Measurements from ENCODE around the gene TGFBI. TPM values are rescaled to one million over a fixed set of nuclear protein-coding genes. Genes with fewer than 3 reads are reported as not detected.

Gene TGFBI
- total RNA-seq, 2 experiments from 2014 or later = not detected

DNA sequence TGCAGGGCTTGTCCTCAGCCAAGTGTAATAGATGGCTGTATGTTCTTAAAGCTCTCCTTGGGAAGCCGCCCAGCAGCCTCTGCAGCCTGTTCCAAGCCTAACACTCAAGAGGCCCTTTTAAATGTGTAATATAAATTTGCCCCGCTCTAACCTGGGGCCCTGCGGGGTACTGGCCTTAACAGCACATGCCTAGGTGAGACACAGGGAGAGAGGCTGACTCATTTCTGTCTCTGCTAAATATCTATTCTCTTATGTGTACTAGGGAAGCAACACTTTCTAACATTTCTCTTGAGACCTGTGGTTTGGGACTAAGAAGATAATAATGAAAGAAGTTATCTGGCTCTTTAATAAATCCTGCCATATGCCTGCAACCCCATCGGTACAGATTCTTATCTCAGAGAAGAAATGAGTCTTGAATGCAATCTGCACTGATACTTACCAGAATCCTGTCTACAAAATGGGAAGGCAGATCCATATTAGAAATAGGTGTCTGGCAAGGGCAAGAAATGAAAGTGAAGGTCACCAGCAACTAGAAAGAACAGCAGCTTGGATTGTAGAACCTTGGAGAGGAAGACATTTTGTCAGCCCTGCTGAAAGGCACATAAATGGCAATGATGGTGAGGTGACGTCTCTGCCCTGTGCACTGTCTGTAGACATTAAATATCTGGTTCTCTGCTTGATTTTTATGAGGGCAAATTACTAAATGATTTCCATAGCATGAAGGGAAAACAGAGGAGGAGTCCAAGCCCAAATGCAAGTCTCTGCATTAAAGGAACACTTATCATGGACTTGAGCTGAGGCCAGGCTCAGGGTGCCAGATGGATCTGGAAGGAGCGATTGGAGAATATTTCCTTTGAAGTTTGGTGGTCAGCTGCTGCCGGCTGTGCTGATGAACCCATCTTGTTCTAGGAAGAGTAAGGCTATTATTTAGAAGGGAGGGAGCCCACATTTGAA, 14.5 kb upstream of the TGFBI start:
- Mint-ChIP-seq H3K9me3 (no peaks in the 10 kb centered on the region), H3K27ac (no peak overlapping the region), H3K27me3 (peaks cover 52% of the 10 kb centered on the region), H3K4me3 (no peak overlapping the region), H3K4me1 (no peaks in the 10 kb centered on the region), H3K36me3 (no peaks in the 10 kb centered on the region)
- DNase-seq = no peak

GRCh38 chr5:136015003-136015375, 13.8 kb upstream of the TGFBI start:
- Mint-ChIP-seq H3K27me3 (peaks cover 47% of the 10 kb centered on the region), H3K4me3 (no peak overlapping the region), H3K36me3 (no peaks in the 10 kb centered on the region), H3K4me1 (no peaks in the 10 kb centered on the region), H3K9me3 (no peaks in the 10 kb centered on the region), H3K27ac (no peak overlapping the region)
- no peak for DNase-seq

DNA sequence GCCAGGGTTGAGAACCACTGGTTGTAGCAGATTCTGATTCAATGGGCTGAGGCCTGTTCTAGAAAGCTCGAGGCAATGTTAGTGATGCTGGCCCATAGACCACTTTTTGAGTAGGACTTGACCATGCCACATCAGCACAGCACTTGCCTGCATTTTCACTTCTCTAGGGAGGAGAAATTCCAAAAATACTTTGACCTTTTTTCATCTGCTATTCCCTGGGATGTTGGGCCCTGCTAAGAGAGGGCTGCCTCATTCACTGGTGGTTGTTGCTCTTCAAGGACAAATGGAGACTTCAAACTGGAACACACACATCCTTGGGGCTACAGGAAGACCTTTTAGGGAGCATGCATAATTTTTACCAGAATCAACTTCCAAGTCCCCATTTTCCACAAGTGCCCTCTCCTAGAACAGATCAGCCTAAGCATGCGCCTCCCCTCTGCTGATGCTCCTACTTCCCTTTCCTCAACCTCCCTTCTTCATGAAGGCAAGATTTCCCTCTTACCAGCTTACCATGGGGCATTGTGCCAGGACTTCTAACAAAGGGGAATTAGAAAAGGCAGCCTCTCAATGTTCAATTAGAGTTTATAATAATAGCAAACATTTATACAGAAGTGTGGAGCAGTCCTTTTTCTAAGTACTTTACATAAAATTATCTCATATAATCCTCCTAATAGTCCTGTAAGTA, 12.7 kb upstream of the TGFBI start:
- no peak for DNase-seq

GRCh38 chr5:136016945-136017530, 11.8 kb upstream of the TGFBI start:
- Mint-ChIP-seq H3K4me3 (no peak overlapping the region), H3K27me3 (peaks cover 34% of the 10 kb centered on the region), H3K4me1 (no peaks in the 10 kb centered on the region), H3K9me3 (no peaks in the 10 kb centered on the region), H3K27ac (no peak overlapping the region), H3K36me3 (no peaks in the 10 kb centered on the region)
- no peak for DNase-seq

More for the DNA sequence above, 12.7 kb upstream of the TGFBI start:
- no peaks in the 10 kb centered on the region for H3K4me1 Mint-ChIP-seq
- no peak overlapping the region for H3K27ac Mint-ChIP-seq
- peaks cover 40% of the 10 kb centered on the region for H3K27me3 Mint-ChIP-seq
- no peak overlapping the region for H3K4me3 Mint-ChIP-seq
- H3K9me3 Mint-ChIP-seq = no peaks in the 10 kb centered on the region
- H3K36me3 Mint-ChIP-seq = no peaks in the 10 kb centered on the region

GRCh38 chr5:136018814-136019783, 9.7 kb upstream of the TGFBI start:
- no peak for DNase-seq
- no peak overlapping the region for H3K4me3 Mint-ChIP-seq
- H3K4me1 Mint-ChIP-seq = no peaks in the 10 kb centered on the region
- H3K9me3 Mint-ChIP-seq = no peaks in the 10 kb centered on the region
- no peaks in the 10 kb centered on the region for H3K36me3 Mint-ChIP-seq
- peaks cover 32% of the 10 kb centered on the region for H3K27me3 Mint-ChIP-seq
- H3K27ac Mint-ChIP-seq = no peak overlapping the region

- no peak overlapping the region for H3K4me3 Mint-ChIP-seq
- H3K36me3 Mint-ChIP-seq = no peaks in the 10 kb centered on the region
- no peaks in the 10 kb centered on the region for H3K9me3 Mint-ChIP-seq
- no peaks in the 10 kb centered on the region for H3K4me1 Mint-ChIP-seq
- peaks cover 25% of the 10 kb centered on the region for H3K27me3 Mint-ChIP-seq
- no peak for DNase-seq
- no peak overlapping the region for H3K27ac Mint-ChIP-seq
These were observed 8.8 kb upstream of the TGFBI start for GRCh38 chr5:136020001-136020382.

- DNase-seq = no peak
- no peaks in the 10 kb centered on the region for H3K4me1 Mint-ChIP-seq
- no peak overlapping the region for H3K27ac Mint-ChIP-seq
- H3K9me3 Mint-ChIP-seq = no peaks in the 10 kb centered on the region
- peaks cover 21% of the 10 kb centered on the region for H3K27me3 Mint-ChIP-seq
- H3K36me3 Mint-ChIP-seq = no peaks in the 10 kb centered on the region
- H3K4me3 Mint-ChIP-seq = no peak overlapping the region
These were observed 8.3 kb upstream of the TGFBI start for GRCh38 chr5:136020383-136021015.

GRCh38 chr5:136021016-136021405, 7.8 kb upstream of the TGFBI start:
- Mint-ChIP-seq H3K36me3 (no peaks in the 10 kb centered on the region), H3K9me3 (no peaks in the 10 kb centered on the region), H3K4me3 (no peak overlapping the region), H3K27ac (no peak overlapping the region), H3K27me3 (peaks cover 20% of the 10 kb centered on the region), H3K4me1 (no peaks in the 10 kb centered on the region)
- DNase-seq = no peak

DNA sequence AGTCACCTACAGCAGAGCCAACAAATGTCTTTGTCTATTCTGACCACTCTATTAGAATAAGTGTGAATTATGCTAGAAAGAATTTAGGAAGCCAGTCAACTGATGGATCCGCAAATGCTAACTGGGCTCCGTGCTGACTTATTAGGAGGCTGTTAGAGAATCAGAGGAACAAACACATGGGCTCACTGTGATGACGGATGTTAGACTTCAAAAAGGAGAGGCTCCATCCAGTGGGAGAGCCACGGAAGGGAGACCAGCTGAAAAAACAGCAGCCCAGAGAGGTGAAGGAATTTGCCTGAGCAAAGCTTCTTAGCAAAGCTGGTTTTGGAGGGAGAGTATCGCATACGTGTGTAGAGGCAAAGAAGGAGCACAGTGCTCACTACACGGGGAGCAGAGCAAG, 5.8 kb upstream of the TGFBI start:
- no peaks in the 10 kb centered on the region for H3K4me1 Mint-ChIP-seq
- H3K27ac Mint-ChIP-seq = no peak overlapping the region
- no peaks in the 10 kb centered on the region for H3K9me3 Mint-ChIP-seq
- H3K4me3 Mint-ChIP-seq = no peak overlapping the region
- no peak for DNase-seq
- no peaks in the 10 kb centered on the region for H3K36me3 Mint-ChIP-seq
- H3K27me3 Mint-ChIP-seq = peaks cover 31% of the 10 kb centered on the region

DNA sequence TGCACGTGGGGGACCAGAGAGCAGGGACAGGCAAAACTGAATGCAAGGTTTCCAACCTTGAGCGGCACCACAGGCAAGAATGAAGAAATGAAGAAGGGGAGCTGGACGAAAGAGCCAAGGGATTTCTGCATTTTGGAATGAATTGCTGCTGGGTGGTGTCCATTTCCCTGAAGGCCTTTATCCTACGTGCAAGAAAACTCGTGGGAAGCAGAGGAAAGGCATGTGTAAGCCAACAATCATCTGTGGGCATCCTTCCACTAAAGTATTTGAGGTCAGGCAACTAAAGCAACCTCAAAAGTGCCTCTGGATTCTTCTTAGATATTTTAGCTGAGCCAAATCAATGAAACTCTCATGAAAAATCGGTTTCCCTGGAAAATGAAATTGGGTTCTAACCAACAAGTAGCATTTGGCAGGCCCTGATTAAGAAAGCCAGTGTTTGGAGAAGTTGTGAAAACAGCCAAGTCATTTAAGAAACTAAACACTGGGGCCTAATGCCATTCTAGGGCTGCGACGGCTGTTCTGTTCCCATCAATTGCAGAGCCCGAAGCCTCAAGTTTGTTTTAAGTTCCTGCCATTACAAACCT, 4.7 kb upstream of the TGFBI start:
- Mint-ChIP-seq H3K36me3 (no peaks in the 10 kb centered on the region), H3K27ac (no peak overlapping the region), H3K27me3 (peaks cover 36% of the 10 kb centered on the region), H3K4me1 (no peaks in the 10 kb centered on the region), H3K4me3 (no peak overlapping the region), H3K9me3 (no peaks in the 10 kb centered on the region)
- DNase-seq = no peak

- Mint-ChIP-seq H3K4me1 (no peaks in the 10 kb centered on the region), H3K27me3 (peaks cover 43% of the 10 kb centered on the region), H3K4me3 (no peak overlapping the region), H3K36me3 (no peaks in the 10 kb centered on the region), H3K27ac (no peak overlapping the region), H3K9me3 (no peaks in the 10 kb centered on the region)
- DNase-seq = no peak
These were observed 2.9 kb upstream of the TGFBI start for GRCh38 chr5:136025900-136026299.

GRCh38 chr5:136026636-136027035, 2.2 kb upstream of the TGFBI start:
- Mint-ChIP-seq H3K27ac (no peak overlapping the region), H3K4me3 (no peak overlapping the region), H3K36me3 (no peaks in the 10 kb centered on the region), H3K27me3 (peaks cover 43% of the 10 kb centered on the region), H3K4me1 (no peaks in the 10 kb centered on the region), H3K9me3 (no peaks in the 10 kb centered on the region)
- DNase-seq = no peak

DNA sequence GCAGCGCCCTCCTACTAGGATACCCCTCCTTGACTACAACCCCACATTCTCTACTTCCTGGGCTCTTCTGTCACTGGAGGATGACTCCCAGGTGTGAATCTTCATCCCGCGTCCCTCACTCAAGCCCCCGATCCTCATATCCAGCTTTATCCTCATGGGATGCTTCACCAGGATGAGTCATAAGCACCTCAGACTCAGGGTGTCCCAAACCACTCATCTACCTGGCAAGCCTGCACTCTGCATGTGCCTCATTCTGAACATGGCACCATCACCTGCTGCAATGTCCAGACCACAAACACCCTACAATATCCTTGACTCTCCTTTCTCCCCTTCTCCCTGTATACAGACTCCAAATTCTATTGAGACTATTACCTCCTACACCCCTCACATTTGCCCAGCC, 1.5 kb upstream of the TGFBI start:
- no peak for DNase-seq
- no peaks in the 10 kb centered on the region for H3K4me1 Mint-ChIP-seq
- H3K27ac Mint-ChIP-seq = no peak overlapping the region
- no peak overlapping the region for H3K4me3 Mint-ChIP-seq
- peaks cover 38% of the 10 kb centered on the region for H3K27me3 Mint-ChIP-seq
- H3K9me3 Mint-ChIP-seq = no peaks in the 10 kb centered on the region
- H3K36me3 Mint-ChIP-seq = no peaks in the 10 kb centered on the region

DNA sequence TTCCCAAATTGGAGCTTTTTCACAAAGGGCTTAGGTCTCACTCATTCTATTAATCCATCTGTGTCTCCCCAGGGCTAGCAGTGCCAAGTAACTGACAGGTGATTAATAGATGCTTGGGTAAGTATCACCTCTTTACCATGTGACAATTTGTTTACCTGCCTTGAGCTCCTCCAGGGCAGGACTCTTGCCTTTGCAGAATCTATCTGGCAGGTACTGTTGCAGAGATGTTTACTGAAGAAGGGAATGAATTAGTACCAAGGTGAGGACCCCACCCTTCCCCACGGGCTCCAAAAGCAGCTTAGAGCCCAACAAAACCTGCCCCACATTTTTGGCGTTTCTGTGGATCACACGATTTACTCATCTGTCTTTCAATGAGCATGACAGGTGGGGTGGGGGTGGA, 698 bp upstream of the TGFBI start:
- Mint-ChIP-seq H3K36me3 (no peaks in the 10 kb centered on the region), H3K9me3 (no peaks in the 10 kb centered on the region), H3K27ac (no peak overlapping the region), H3K4me3 (no peak overlapping the region), H3K27me3 (peaks cover 35% of the 10 kb centered on the region), H3K4me1 (no peaks in the 10 kb centered on the region)
- no peak for DNase-seq
